Body of pancreas (tissue), 4 donors: ENCODE data around the gene AXL. TPM values are rescaled to one million over a fixed set of nuclear protein-coding genes. Genes with fewer than 3 reads are reported as not detected.
"Not testable (repeated sequence)": the region's sequence is repeated elsewhere in the genome, so short reads cannot be mapped to it uniquely, and the experiment has no call there.

Source experiments
- ATAC-seq: fragments of 150-250 bp; one replicate; pipeline ENCODE4 v1.9.1; 2016
- DNase-seq, 4 donors: peaks; one replicate each; pipeline ENCODE4 v3.0.0-alpha.2; 2019
- H3K27ac ChIP-seq, 4 donors: fragments of 200-600 bp; sonication (generic); 1 replicate in 3 of 4; 2 replicates in 1 of 4; pipeline versions ENCODE4 v1.5.1 to v1.6.1; 2016 to 2019; ENCODE audit warnings: mild to moderate bottlenecking in 1 of 4, mixed read lengths in 1 of 4, moderate library complexity in 1 of 4
- H3K27me3 ChIP-seq, 2 donors: fragments of 200-600 bp; sonication (generic); one replicate each; pipeline ENCODE4 v1.6.0; 2016; ENCODE audit warnings: mild to moderate bottlenecking in 1 of 2
- H3K36me3 ChIP-seq, 2 donors: fragments of 200-600 bp; sonication (generic); replicated peaks in 1 of 2; 2 replicates each; pipeline ENCODE4 v1.5.1; 2016; ENCODE audit warnings: low read depth in 2 of 2; ENCODE audit not compliant: insufficient read depth in 1 of 2
- H3K4me1 ChIP-seq: fragments of 200-600 bp; sonication (generic); one replicate; pipeline ENCODE4 v1.6.0; 2016
- H3K4me3 ChIP-seq, 2 donors: fragments of 200-600 bp; sonication (generic); 1 replicate in 1 of 2; 2 replicates in 1 of 2; pipeline ENCODE4 v1.5.1; 2016 to 2019
- H3K9me3 ChIP-seq, 3 donors: fragments of 200-600 bp; sonication (generic); 1 replicate in 2 of 3; 2 replicates in 1 of 3; pipeline ENCODE4 v1.5.1; 2016
- POLR2A ChIP-seq, 3 donors: fragments of 450-650 bp; IDR thresholded peaks; one replicate each; pipeline ENCODE4 v1.6.1; 2016; ENCODE audit warnings: antibody characterized with exemption in 3 of 3, mild to moderate bottlenecking in 2 of 3
- WGBS, 2 donors: methylation state at CpG; one replicate each; pipeline ENCODE4 v1.1.5; 2017; 5-methylcytosine and 5-hydroxymethylcytosine counted together
- intact Hi-C: fragments of 100-400 bp; cut with DNase I; formaldehyde crosslinking; loops from one replicate; pipeline ENCODE4 v1.15.1; 2023
- total RNA-seq, 2 donors: library from RNA; depleted of rRNA; stranded (reverse); fragments of >200 nt; gene quantifications; one replicate each; pipeline ENCODE4 v1.1.0, GENCODE V29; 2016
- TF ChIP-seq, protein P1 (sequence below), 7 experiments: fragments of 450-650 bp in 4 of 7; fragments of 200-600 bp in 3 of 7; sonication (generic) in 3 of 7; IDR thresholded peaks; one replicate each; pipeline ENCODE4 v1.5.1; 2016 to 2019; ENCODE audit warnings: antibody characterized with exemption in 7 of 7

The AXL gene
- total RNA-seq, 2 donors from 2014 or later: 14.2 to 15.0 TPM

DNA sequence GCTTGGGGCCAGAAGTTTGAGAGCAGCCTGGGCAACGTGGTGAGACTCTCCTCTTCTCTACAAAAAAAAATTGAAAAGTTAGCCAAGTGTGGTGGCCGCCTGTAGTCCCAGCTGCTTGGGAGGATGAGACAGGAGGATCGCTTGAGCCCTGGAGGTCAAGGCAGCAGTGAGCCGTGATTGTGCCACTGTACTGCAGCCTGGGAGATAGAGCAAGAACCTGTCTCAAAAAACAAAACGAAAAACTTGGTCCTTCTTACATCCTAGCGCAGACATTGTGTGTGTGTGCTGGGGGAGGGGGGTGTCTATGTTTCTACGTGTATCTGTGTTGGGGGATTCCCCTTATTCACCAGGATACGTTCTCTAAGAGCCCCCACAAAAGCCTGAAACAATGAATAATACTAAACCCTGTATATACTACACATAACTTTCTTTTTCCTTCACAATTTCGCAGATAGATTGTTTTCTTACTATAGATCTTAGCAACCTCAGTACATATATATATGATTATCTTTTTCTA is 7.9 kb downstream of the AXL start:
- 43 to 57% methylated on average over 7 to 9 of the region's 9 CpGs for WGBS, 2 donors
- no peak for ATAC-seq

DNA sequence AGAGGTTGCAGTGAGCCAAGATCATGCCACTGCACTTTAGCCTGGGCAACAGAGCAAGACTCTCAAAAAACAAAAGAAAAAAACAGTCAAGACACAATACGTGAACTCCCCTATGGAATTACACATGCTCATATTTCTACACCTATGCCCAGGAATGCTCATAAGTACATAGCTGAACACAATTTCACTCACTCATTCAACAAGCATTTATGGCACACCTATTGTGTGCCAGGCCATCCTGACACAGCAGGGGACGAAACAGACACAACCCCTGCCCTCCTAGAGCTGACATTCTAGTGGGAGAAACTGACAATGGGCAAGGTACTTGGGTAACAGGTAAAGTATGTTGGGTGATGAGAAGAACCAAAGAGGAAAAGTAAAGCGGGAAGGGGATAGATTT is 9.5 kb downstream of the AXL start:
- H3K27ac ChIP-seq: no peak overlapping the region
- H3K27me3 ChIP-seq: no peaks in the 10 kb centered on the region
- intact Hi-C loops: no loop called here
- no peak overlapping the region for H3K4me3 ChIP-seq
- peaks cover 16% of the 10 kb centered on the region for H3K4me1 ChIP-seq
- ATAC-seq (no peak), DNase-seq (no peak)
- TF ChIP-seq, protein P1, sequence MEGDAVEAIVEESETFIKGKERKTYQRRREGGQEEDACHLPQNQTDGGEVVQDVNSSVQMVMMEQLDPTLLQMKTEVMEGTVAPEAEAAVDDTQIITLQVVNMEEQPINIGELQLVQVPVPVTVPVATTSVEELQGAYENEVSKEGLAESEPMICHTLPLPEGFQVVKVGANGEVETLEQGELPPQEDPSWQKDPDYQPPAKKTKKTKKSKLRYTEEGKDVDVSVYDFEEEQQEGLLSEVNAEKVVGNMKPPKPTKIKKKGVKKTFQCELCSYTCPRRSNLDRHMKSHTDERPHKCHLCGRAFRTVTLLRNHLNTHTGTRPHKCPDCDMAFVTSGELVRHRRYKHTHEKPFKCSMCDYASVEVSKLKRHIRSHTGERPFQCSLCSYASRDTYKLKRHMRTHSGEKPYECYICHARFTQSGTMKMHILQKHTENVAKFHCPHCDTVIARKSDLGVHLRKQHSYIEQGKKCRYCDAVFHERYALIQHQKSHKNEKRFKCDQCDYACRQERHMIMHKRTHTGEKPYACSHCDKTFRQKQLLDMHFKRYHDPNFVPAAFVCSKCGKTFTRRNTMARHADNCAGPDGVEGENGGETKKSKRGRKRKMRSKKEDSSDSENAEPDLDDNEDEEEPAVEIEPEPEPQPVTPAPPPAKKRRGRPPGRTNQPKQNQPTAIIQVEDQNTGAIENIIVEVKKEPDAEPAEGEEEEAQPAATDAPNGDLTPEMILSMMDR (IDR thresholded peaks at IDR 0.05): no peak
- TF ChIP-seq POLR2A (IDR thresholded peaks at IDR 0.05): no peak
- 73 to 94% methylated on average over 3 of the region's 3 CpGs for WGBS, 2 donors
- H3K9me3 ChIP-seq: no peaks in the 10 kb centered on the region
- H3K36me3 ChIP-seq: no peaks in the 10 kb centered on the region

More for the DNA sequence above, 7.9 kb downstream of the AXL start:
- Histone ChIP-seq H3K4me3 (peak overlapping the region in 1 of 2 donors; percentile 13), H3K9me3 (no peaks in the 10 kb centered on the region), H3K27me3 (no peaks in the 10 kb centered on the region), H3K4me1 (peaks cover 16% of the 10 kb centered on the region), H3K27ac (peak overlapping the region in 2 of 4 donors; percentile 45 to 56), H3K36me3 (no peaks in the 10 kb centered on the region)
- intact Hi-C loops: no loop called here
- DNase-seq: no peak
- TF ChIP-seq, protein P1 (IDR thresholded peaks at IDR 0.05): no peak
- no peak for TF ChIP-seq POLR2A (IDR thresholded peaks at IDR 0.05)

DNA sequence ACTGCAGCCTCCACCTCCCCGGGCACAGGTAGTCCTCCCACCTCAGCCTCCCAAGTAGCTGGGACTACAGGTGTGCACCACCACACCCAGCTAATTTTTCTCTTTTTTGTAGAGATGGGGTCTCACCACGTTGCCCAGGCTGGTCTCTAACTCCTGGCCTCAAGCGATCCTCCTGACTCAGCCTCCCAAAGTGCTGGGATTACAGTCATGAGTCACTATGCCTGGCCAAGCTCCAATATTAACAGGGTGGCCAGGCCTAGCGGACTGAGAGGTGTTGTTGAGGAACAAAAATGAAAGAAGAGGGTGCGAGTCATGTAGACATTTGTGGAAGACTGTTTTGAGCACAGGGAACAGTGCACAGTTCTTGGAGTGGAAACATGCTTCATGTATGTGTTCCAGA is 10.3 kb downstream of the AXL start:
- intact Hi-C loops, DNase-seq, H3K9me3 ChIP-seq, H3K27me3 ChIP-seq, H3K27ac ChIP-seq, ATAC-seq, H3K36me3 ChIP-seq, H3K4me3 ChIP-seq: not testable (repeated sequence)
- 86 to 87% methylated on average over 4 to 5 of the region's 5 CpGs for WGBS, 2 donors
- H3K4me1 ChIP-seq: peaks cover 16% of the 10 kb centered on the region

DNA sequence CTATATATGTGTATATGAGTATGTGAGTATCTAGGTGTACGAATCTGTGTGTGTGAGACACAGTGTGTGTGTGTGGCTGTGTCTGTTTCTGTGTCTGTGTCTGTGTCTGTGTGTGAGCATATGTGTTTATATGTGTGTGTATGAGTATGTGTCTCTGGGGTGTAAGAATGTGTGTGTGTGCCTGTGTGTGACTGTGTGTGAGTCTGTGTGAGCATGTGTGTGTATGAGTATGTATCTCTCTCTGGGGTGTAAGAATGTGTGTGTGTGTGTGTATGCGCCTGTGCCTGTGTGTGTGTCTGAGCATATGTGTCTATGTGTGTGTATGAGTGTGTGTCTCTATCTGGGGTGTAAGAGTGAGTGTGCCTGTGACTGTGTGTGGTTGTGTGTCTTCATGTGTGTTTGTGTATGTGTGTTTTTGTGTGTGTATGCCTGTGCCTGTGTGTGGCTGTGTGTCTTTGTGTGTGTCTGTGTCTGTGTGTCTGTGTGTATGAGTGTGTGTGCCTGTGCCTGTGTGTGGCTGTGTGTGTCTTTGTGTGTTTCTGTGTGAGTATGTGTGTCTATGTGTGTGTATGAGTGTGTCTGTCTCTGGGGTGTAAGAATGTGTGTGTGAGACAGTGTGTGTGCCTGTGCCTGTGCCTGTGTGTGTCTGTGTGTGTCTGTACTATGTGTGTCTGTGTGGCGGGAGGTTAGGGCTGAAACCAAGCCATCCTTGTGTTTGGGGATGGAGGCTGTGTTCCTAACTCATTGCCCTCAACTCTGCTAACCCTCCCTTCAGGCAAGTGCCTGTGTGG is 11.2 kb downstream of the AXL start:
- H3K4me3 ChIP-seq: no peak overlapping the region
- DNase-seq (no peak), ATAC-seq (no peak)
- TF ChIP-seq, protein P1 (IDR thresholded peaks at IDR 0.05): no peak
- no peak for TF ChIP-seq POLR2A (IDR thresholded peaks at IDR 0.05)
- no peaks in the 10 kb centered on the region for H3K9me3 ChIP-seq
- no peak overlapping the region for H3K27ac ChIP-seq
- peaks cover 16% of the 10 kb centered on the region for H3K4me1 ChIP-seq
- WGBS, 2 donors: 78 to 85% methylated on average over 3 of the region's 3 CpGs
- no peaks in the 10 kb centered on the region for H3K27me3 ChIP-seq
- intact Hi-C loops: no loop called here
- no peaks in the 10 kb centered on the region for H3K36me3 ChIP-seq

DNA sequence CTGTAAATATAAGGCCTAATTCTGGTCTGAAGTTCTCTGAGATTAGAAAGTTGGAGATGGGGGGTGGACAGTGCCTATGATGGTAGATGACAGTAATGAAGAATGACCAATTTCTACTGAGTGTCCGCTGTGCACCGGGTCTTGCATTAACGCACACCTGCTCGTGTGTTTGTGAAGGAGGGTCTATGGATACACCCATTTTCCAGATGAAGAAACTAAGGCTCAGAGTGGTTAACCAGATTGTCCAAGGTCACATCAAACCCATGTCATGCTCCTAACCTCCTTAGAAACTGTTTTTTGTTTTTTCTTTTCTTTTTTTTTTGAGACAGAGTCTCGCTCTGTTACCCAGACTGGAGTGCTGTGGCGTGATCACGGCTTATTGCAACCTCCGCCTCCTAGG is 13.7 kb downstream of the AXL start:
- Histone ChIP-seq H3K9me3 (no peaks in the 10 kb centered on the region), H3K36me3 (no peaks in the 10 kb centered on the region), H3K4me1 (no peaks in the 10 kb centered on the region), H3K4me3 (no peak overlapping the region), H3K27me3 (no peaks in the 10 kb centered on the region), H3K27ac (no peak overlapping the region)
- TF ChIP-seq, protein P1 (IDR thresholded peaks at IDR 0.05): no peak
- no peak for TF ChIP-seq POLR2A (IDR thresholded peaks at IDR 0.05)
- ATAC-seq: no peak
- no peak for DNase-seq
- intact Hi-C loops: no loop called here
- 89 to 94% methylated on average over 8 of the region's 8 CpGs for WGBS, 2 donors
